Measurements from ENCODE around the gene KIAA0825.

The KIAA0825 gene

DNA sequence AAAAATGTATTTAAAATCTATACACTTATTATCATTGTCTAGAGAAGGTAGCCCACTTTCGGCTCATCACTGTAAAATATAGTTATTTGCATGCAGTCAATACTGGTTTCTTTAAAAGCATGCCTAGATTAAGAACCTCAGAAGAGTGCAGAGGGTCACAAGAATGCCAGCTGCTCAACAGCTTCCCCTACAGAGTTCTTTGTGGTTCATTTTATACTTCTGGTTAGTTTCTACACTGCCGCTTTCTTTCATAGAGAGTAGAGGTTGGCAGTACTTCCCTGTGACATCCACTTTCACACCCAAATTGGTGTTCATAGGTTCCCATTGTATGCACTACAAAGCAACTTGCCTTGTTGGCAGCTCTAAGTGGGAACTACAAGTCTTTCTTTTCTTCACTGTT, 137.3 kb downstream of the KIAA0825 start:
- Histone ChIP-seq H2AFZ (ENCODE audit: low read length) (no peak overlapping the region), H3K4me1 (ENCODE audit: insufficient read depth, low read length, severe bottlenecking) (no peaks in the 10 kb centered on the region)
- TF ChIP-seq, protein P1, sequence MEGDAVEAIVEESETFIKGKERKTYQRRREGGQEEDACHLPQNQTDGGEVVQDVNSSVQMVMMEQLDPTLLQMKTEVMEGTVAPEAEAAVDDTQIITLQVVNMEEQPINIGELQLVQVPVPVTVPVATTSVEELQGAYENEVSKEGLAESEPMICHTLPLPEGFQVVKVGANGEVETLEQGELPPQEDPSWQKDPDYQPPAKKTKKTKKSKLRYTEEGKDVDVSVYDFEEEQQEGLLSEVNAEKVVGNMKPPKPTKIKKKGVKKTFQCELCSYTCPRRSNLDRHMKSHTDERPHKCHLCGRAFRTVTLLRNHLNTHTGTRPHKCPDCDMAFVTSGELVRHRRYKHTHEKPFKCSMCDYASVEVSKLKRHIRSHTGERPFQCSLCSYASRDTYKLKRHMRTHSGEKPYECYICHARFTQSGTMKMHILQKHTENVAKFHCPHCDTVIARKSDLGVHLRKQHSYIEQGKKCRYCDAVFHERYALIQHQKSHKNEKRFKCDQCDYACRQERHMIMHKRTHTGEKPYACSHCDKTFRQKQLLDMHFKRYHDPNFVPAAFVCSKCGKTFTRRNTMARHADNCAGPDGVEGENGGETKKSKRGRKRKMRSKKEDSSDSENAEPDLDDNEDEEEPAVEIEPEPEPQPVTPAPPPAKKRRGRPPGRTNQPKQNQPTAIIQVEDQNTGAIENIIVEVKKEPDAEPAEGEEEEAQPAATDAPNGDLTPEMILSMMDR (IDR thresholded peaks at IDR 0.05; ENCODE audit: low read length) = no peak
- no peak for TF ChIP-seq EZH2 (IDR thresholded peaks at IDR 0.05; ENCODE audit: borderline replicate concordance, low read length)

DNA sequence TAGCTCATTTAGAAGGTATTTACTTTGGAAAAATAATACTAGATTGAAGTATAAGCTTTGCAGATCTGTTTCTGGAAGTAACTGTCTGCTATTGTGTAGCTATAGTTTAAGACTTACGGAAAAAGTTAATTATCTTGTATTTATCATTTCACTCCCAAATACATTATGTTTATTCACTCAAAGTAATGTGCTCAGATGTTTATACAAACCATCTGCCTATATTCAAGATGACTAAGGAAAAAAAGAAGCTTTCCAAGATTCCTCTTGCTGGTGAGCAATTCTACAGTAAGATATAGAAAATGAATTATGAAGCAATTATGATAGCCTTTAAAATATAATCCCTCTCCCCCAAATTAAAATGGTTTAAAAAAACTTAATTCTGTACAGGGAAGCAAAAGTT, 137.9 kb downstream of the KIAA0825 start:
- Histone ChIP-seq H3F3A (ENCODE audit: insufficient read depth, low read length) (no peaks in the 10 kb centered on the region), H3K4me2 (ENCODE audit: low read length) (no peak overlapping the region), H3K27ac (ENCODE audit: low read depth, low read length, poor library complexity, severe bottlenecking) (no peak overlapping the region), H3K9me2 (ENCODE audit: low read depth, low read length) (no peaks in the 10 kb centered on the region), H3K79me2 (ENCODE audit: insufficient read depth, low read length) (no peaks in the 10 kb centered on the region), H3K36me3 (ENCODE audit: insufficient read depth, low read length) (no peaks in the 10 kb centered on the region), H3K27me3 (ENCODE audit: insufficient read depth, low read length) (no peaks in the 10 kb centered on the region), H2AFZ (ENCODE audit: low read length) (no peak overlapping the region), H3K9ac (ENCODE audit: low read length) (no peak overlapping the region), H3K4me1 (ENCODE audit: insufficient read depth, low read length, severe bottlenecking) (no peaks in the 10 kb centered on the region), H3K4me3 (ENCODE audit: low read depth, low read length, poor library complexity, severe bottlenecking) (no peak overlapping the region), H4K20me1 (ENCODE audit: insufficient read depth, low read length) (no peaks in the 10 kb centered on the region), H3K9me3 (ENCODE audit: low read length) (no peaks in the 10 kb centered on the region)
- TF ChIP-seq, protein P1 (IDR thresholded peaks at IDR 0.05; ENCODE audit: low read length) = no peak
- no peak for TF ChIP-seq EZH2 (IDR thresholded peaks at IDR 0.05; ENCODE audit: borderline replicate concordance, low read length)

More for the DNA sequence above, 137.3 kb downstream of the KIAA0825 start:
- Histone ChIP-seq H3K27ac (ENCODE audit: low read depth, low read length, poor library complexity, severe bottlenecking) (no peak overlapping the region), H3K36me3 (ENCODE audit: insufficient read depth, low read length) (no peaks in the 10 kb centered on the region), H4K20me1 (ENCODE audit: insufficient read depth, low read length) (no peaks in the 10 kb centered on the region), H3K4me3 (ENCODE audit: low read depth, low read length, poor library complexity, severe bottlenecking) (no peak overlapping the region), H3K27me3 (ENCODE audit: insufficient read depth, low read length) (no peaks in the 10 kb centered on the region), H3F3A (ENCODE audit: insufficient read depth, low read length) (no peaks in the 10 kb centered on the region), H3K79me2 (ENCODE audit: insufficient read depth, low read length) (no peaks in the 10 kb centered on the region), H3K4me2 (ENCODE audit: low read length) (no peak overlapping the region), H3K9me2 (ENCODE audit: low read depth, low read length) (no peaks in the 10 kb centered on the region), H3K9ac (ENCODE audit: low read length) (no peak overlapping the region), H3K9me3 (ENCODE audit: low read length) (no peaks in the 10 kb centered on the region)

DNA sequence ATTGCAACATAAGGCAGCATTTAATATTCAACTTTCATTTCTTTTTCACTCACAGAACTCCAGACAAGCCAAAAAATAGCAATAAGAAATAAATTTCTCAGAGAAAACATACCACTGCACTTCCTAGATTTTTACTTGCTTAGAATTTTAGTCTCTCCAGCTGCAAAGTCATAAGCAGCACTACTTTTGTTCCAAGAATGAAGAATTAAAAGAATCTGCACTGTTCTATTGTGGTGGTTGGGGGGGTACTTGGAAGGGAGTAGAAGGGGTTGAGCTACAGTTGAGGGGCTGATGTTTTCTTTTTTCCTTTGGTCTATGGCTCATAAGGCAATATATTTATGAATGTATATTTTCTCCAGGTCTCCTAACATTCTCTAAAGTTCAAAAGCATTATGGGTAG, 144.5 kb downstream of the KIAA0825 start:
- H3K27ac ChIP-seq (ENCODE audit: low read depth, low read length, poor library complexity, severe bottlenecking) = no peak overlapping the region
- H2AFZ ChIP-seq (ENCODE audit: low read length) = no peak overlapping the region
- H3F3A ChIP-seq (ENCODE audit: insufficient read depth, low read length) = no peaks in the 10 kb centered on the region
- no peaks in the 10 kb centered on the region for H3K9me2 ChIP-seq (ENCODE audit: low read depth, low read length)
- H3K27me3 ChIP-seq (ENCODE audit: insufficient read depth, low read length) = no peaks in the 10 kb centered on the region
- TF ChIP-seq, protein P1 (IDR thresholded peaks at IDR 0.05; ENCODE audit: low read length) = no peak
- no peak for TF ChIP-seq EZH2 (IDR thresholded peaks at IDR 0.05; ENCODE audit: borderline replicate concordance, low read length)
- no peaks in the 10 kb centered on the region for H3K9me3 ChIP-seq (ENCODE audit: low read length)
- H3K36me3 ChIP-seq (ENCODE audit: insufficient read depth, low read length) = no peaks in the 10 kb centered on the region
- H3K4me1 ChIP-seq (ENCODE audit: insufficient read depth, low read length, severe bottlenecking) = no peaks in the 10 kb centered on the region
- H3K9ac ChIP-seq (ENCODE audit: low read length) = no peak overlapping the region
- H3K79me2 ChIP-seq (ENCODE audit: insufficient read depth, low read length) = no peaks in the 10 kb centered on the region
- no peaks in the 10 kb centered on the region for H4K20me1 ChIP-seq (ENCODE audit: insufficient read depth, low read length)
- H3K4me3 ChIP-seq (ENCODE audit: low read depth, low read length, poor library complexity, severe bottlenecking) = no peak overlapping the region
- H3K4me2 ChIP-seq (ENCODE audit: low read length) = no peak overlapping the region
